Measurements from ENCODE around the gene SDR42E1.
A peak's percentile ranks its signal among the peaks of the same experiment; 100 is the strongest.
"Not testable (repeated sequence)": the region's sequence is repeated elsewhere in the genome, so short reads cannot be mapped to it uniquely, and the experiment has no call there.

Gene SDR42E1

GRCh38 chr16:82034981-82035612 lies 23.8 kb upstream of the SDR42E1 start, which contains the start of gene HSD17B2:
Gene HSD17B2, plus strand, starts transcription at chr16:82035253. Its CDS starts 172 bp downstream, at chr16:82035425.
- DNase-seq: no peak

GRCh38 chr16:82033683-82034300 lies 22.5 kb upstream of the SDR42E1 start:
- DNase-seq: no peak

- no peak for DNase-seq
Measured at GRCh38 chr16:82033006-82033405, 21.7 kb upstream of the SDR42E1 start.

- peak; percentile 23 for DNase-seq
Measured at GRCh38 chr16:82031116-82032084, 20.1 kb upstream of the SDR42E1 start.

GRCh38 chr16:82027629-82028064 lies 16.4 kb upstream of the SDR42E1 start:
- no peak for DNase-seq

- no peak for DNase-seq
Measured at GRCh38 chr16:82024883-82025282, 13.6 kb upstream of the SDR42E1 start.

- DNase-seq: no peak
Measured at GRCh38 chr16:82024316-82024715, 13.0 kb upstream of the SDR42E1 start.

- DNase-seq: no peak
Measured at GRCh38 chr16:82023206-82023605, 11.9 kb upstream of the SDR42E1 start.

- DNase-seq: no peak
Measured at GRCh38 chr16:82020051-82020450, 8.8 kb upstream of the SDR42E1 start.

GRCh38 chr16:82019535-82019934 lies 8.3 kb upstream of the SDR42E1 start:
- no peak for DNase-seq

GRCh38 chr16:82017911-82018568 lies 6.8 kb upstream of the SDR42E1 start:
- DNase-seq: no peak

- DNase-seq: no peak
Measured at GRCh38 chr16:82016964-82017363, 5.7 kb upstream of the SDR42E1 start.

GRCh38 chr16:82016263-82016662 lies 5.0 kb upstream of the SDR42E1 start:
- DNase-seq: no peak

- no peak for DNase-seq
Measured at GRCh38 chr16:82013139-82013538, 1.9 kb upstream of the SDR42E1 start.

- DNase-seq: no peak
Measured at GRCh38 chr16:82010649-82011048, 621 bp downstream of the SDR42E1 start.

- not testable (repeated sequence) for DNase-seq
Measured at GRCh38 chr16:82009789-82010188, 1.5 kb downstream of the SDR42E1 start.

- DNase-seq: no peak
Measured at GRCh38 chr16:82008957-82009592, 2.2 kb downstream of the SDR42E1 start.

GRCh38 chr16:82007189-82007588 lies 4.1 kb downstream of the SDR42E1 start:
- no peak for DNase-seq

GRCh38 chr16:82006036-82006435 lies 5.2 kb downstream of the SDR42E1 start:
- DNase-seq: no peak

- no peak for DNase-seq
Measured at GRCh38 chr16:82005027-82005830, 6.0 kb downstream of the SDR42E1 start.

- DNase-seq: no peak
Measured at GRCh38 chr16:82004601-82005000, 6.7 kb downstream of the SDR42E1 start.

GRCh38 chr16:82002831-82003230 lies 8.4 kb downstream of the SDR42E1 start:
- no peak for DNase-seq
